H9 (cell line): Measurements from ENCODE around the gene IVNS1ABP. TPM values are rescaled to one million over a fixed set of nuclear protein-coding genes. Genes with fewer than 3 reads are reported as not detected.
A peak's percentile ranks its signal among the peaks of the same experiment; 100 is the strongest.

Experiments
- DNase-seq: peaks from one replicate; pipeline ENCODE4 v3.0.0-alpha.2; 2017
- H2AFZ ChIP-seq: one replicate; pipeline ENCODE4 v1.6.1; 2013; ENCODE audit warnings: mild to moderate bottlenecking, low read length, control low read depth, moderate library complexity
- H2AK5ac ChIP-seq: 2 replicates; pipeline ENCODE4 v1.6.1; 2013; ENCODE audit warnings: low read length, control low read depth, mixed read lengths; ENCODE audit not compliant: insufficient read length
- H2BK120ac ChIP-seq: one replicate; pipeline ENCODE4 v1.6.1; 2013; ENCODE audit warnings: low read depth, mild to moderate bottlenecking, low read length, control low read depth, inconsistent platforms; ENCODE audit not compliant: poor library complexity, severe bottlenecking
- H2BK12ac ChIP-seq: 2 replicates; pipeline ENCODE4 v1.6.1; 2013; ENCODE audit warnings: low read length, control low read depth, mixed read lengths, low read depth; ENCODE audit not compliant: insufficient read length
- H2BK15ac ChIP-seq: 2 replicates; pipeline ENCODE4 v1.6.1; 2013; ENCODE audit warnings: low read depth, low read length, control low read depth
- H2BK20ac ChIP-seq: one replicate; pipeline ENCODE4 v1.6.1; 2013; ENCODE audit warnings: low read depth, mild to moderate bottlenecking, low read length, control low read depth, inconsistent platforms; ENCODE audit not compliant: poor library complexity, severe bottlenecking
- H2BK5ac ChIP-seq: 2 replicates; pipeline ENCODE4 v1.6.1; 2013; ENCODE audit warnings: low read length, control low read depth, mixed read lengths; ENCODE audit not compliant: insufficient read length
- H3K14ac ChIP-seq: 2 replicates; pipeline ENCODE4 v1.6.1; 2013; ENCODE audit warnings: low read length, control low read depth; ENCODE audit not compliant: insufficient read depth
- H3K18ac ChIP-seq: 2 replicates; pipeline ENCODE4 v1.6.1; 2013; ENCODE audit warnings: low read depth, mild to moderate bottlenecking, mixed read lengths, low read length, control low read depth; ENCODE audit not compliant: insufficient read length
- H3K23ac ChIP-seq: 2 replicates; pipeline ENCODE4 v1.6.1; 2013; ENCODE audit warnings: low read length, control low read depth, mixed read lengths, low read depth; ENCODE audit not compliant: insufficient read length
- H3K23me2 ChIP-seq: 2 replicates; pipeline ENCODE4 v1.6.1; 2013; ENCODE audit warnings: low read depth, mild to moderate bottlenecking, mixed read lengths, low read length, control low read depth; ENCODE audit not compliant: insufficient read length, poor library complexity, severe bottlenecking
- H3K27ac ChIP-seq: 2 replicates; pipeline ENCODE4 v1.5.1; 2013; ENCODE audit warnings: low read length, control low read depth, mixed read lengths, low read depth; ENCODE audit not compliant: insufficient read length
- H3K27me3 ChIP-seq: 2 replicates; pipeline ENCODE4 v1.6.1; 2013; ENCODE audit warnings: low read length, control low read depth, inconsistent platforms; ENCODE audit not compliant: insufficient read depth
- H3K4ac ChIP-seq: 2 replicates; pipeline ENCODE4 v1.6.1; 2013; ENCODE audit warnings: low read depth, mild to moderate bottlenecking, control low read depth, inconsistent platforms, low read length, moderate library complexity
- H3K4me1 ChIP-seq: 2 replicates; pipeline ENCODE4 v1.6.1; 2013; ENCODE audit warnings: low read length, control low read depth, inconsistent platforms; ENCODE audit not compliant: insufficient read depth
- H3K4me2 ChIP-seq: 2 replicates; pipeline ENCODE4 v1.6.1; 2013; ENCODE audit warnings: low read length, control low read depth, mixed read lengths; ENCODE audit not compliant: insufficient read length, insufficient read depth
- H3K56ac ChIP-seq: 2 replicates; pipeline ENCODE4 v1.6.1; 2013; ENCODE audit warnings: low read depth, mild to moderate bottlenecking, mixed read lengths, low read length, control low read depth; ENCODE audit not compliant: insufficient read length
- H3K79me1 ChIP-seq: 2 replicates; pipeline ENCODE4 v1.6.1; 2013; ENCODE audit warnings: low read depth, mild to moderate bottlenecking, moderate library complexity, low read length, control low read depth, inconsistent platforms; ENCODE audit not compliant: insufficient read depth, poor library complexity, severe bottlenecking
- H3K79me2 ChIP-seq: 2 replicates; pipeline ENCODE4 v1.6.1; 2013; ENCODE audit warnings: low read length, control low read depth, inconsistent platforms; ENCODE audit not compliant: insufficient read depth
- H3K9ac ChIP-seq: 2 replicates; pipeline ENCODE4 v1.6.1; 2013; ENCODE audit warnings: low read length, control low read depth, mixed read lengths; ENCODE audit not compliant: insufficient read length; ENCODE audit errors: extremely low read depth
- H3K9me3 ChIP-seq: one replicate; pipeline ENCODE4 v1.6.1; 2013; ENCODE audit warnings: low read depth, low read length, inconsistent platforms; ENCODE audit not compliant: control insufficient read depth
- H3T11ph ChIP-seq: one replicate; pipeline ENCODE4 v1.6.1; 2013; ENCODE audit warnings: mild to moderate bottlenecking, low read length, control low read depth, inconsistent platforms
- H4K20me1 ChIP-seq: one replicate; pipeline ENCODE4 v1.6.1; 2013; ENCODE audit not compliant: control insufficient read depth, insufficient read length, insufficient read depth
- H4K5ac ChIP-seq: 2 replicates; pipeline ENCODE4 v1.6.1; 2013; ENCODE audit warnings: low read depth, mild to moderate bottlenecking, mixed read lengths, low read length, control low read depth; ENCODE audit not compliant: insufficient read length
- H4K8ac ChIP-seq: replicated peaks from 2 replicates; pipeline ENCODE4 v1.6.1; 2013; ENCODE audit warnings: low read length, control low read depth, mixed read lengths, low read depth; ENCODE audit not compliant: insufficient read length
- H4K91ac ChIP-seq: 2 replicates; pipeline ENCODE4 v1.6.1; 2013; ENCODE audit warnings: low read depth, mild to moderate bottlenecking, moderate library complexity, mixed read lengths, low read length, control low read depth; ENCODE audit not compliant: insufficient read length
- H3K27ac Mint-ChIP-seq, 3 experiments: 2 replicates in 2 of 3; 3 replicates in 1 of 3; pipeline ENCODE4 v1.8.0; 2020 to 2021; ENCODE audit warnings: mixed read lengths in 3 of 3, mild to moderate bottlenecking in 1 of 3, moderate library complexity in 1 of 3
- H3K27me3 Mint-ChIP-seq: 2 replicates; pipeline ENCODE4 v1.8.0; 2021; ENCODE audit warnings: low read depth, mild to moderate bottlenecking, moderate library complexity, mixed read lengths
- H3K36me3 Mint-ChIP-seq, 3 experiments: 2 replicates in 2 of 3; 3 replicates in 1 of 3; pipeline ENCODE4 v1.8.0; 2020 to 2021; ENCODE audit warnings: low read depth in 3 of 3, mixed read lengths in 3 of 3; ENCODE audit not compliant: insufficient read depth in 1 of 3
- H3K4me1 Mint-ChIP-seq, 2 experiments: 2 replicates each; pipeline ENCODE4 v1.8.0; 2020; ENCODE audit warnings: mixed read lengths in 2 of 2
- H3K4me3 Mint-ChIP-seq, 2 experiments: 2 replicates in 1 of 2; 3 replicates in 1 of 2; pipeline ENCODE4 v1.8.0; 2020 to 2021; ENCODE audit warnings: mild to moderate bottlenecking in 2 of 2, mixed read lengths in 2 of 2, moderate library complexity in 1 of 2
- H3K9me3 Mint-ChIP-seq, 2 experiments: 2 replicates in 1 of 2; 3 replicates in 1 of 2; pipeline ENCODE4 v1.8.0; 2020; ENCODE audit warnings: mild to moderate bottlenecking in 2 of 2, mixed read lengths in 2 of 2, moderate library complexity in 1 of 2
- CTCF ChIP-seq: fragments of 200-600 bp; sonication (generic); conservative IDR thresholded peaks from 3 replicates; pipeline ENCODE4 v1.8.0; 2021; ENCODE audit warnings: antibody characterized with exemption, mild to moderate bottlenecking
- WGBS: extraction: QIAGEN DNeasy Blood & Tissue Kit; methylation state at CpG from one replicate; pipeline ENCODE4 v1.1.7; 2013; ENCODE audit warnings: missing lambda C conversion rate, low lambda C conversion rate, mixed read lengths; ENCODE audit not compliant: insufficient read length; ENCODE audit errors: extremely low coverage; 5-methylcytosine and 5-hydroxymethylcytosine counted together
- total RNA-seq: library from RNA; stranded (reverse); gene quantifications from 2 replicates; pipeline ENCODE4 v1.2.1, GENCODE V29; 2021

The IVNS1ABP gene
- total RNA-seq, 1 experiment from 2014 or later = 110 TPM

- WGBS = no CpG with 5 or more reads among the region's 4 CpGs
- Mint-ChIP-seq H3K9me3 (peaks cover 0 to 4% of the 10 kb centered on the region in 2 experiments; a peak in 2 of 5 replicates), H3K27ac (peak overlapping the region; percentile 36 to 91 (median 49); a peak in 4 of 7 replicates), H3K36me3 (peaks cover 0 to 2% (median 0%) of the 10 kb centered on the region in 3 experiments; a peak in 2 of 7 replicates), H3K27me3 (no peaks in the 10 kb centered on the region), H3K4me1 (peaks cover 16 to 20% of the 10 kb centered on the region in 2 experiments), H3K4me3 (no peak overlapping the region)
- no peak for TF ChIP-seq CTCF
- no peak overlapping the region for H2BK5ac ChIP-seq
- H3K23ac ChIP-seq = no peak overlapping the region
- no peak overlapping the region for H3K9ac ChIP-seq
- no peak overlapping the region for H3T11ph ChIP-seq
- no peaks in the 10 kb centered on the region for H3K9me3 ChIP-seq
- H3K27me3 ChIP-seq = no peaks in the 10 kb centered on the region
- no peak overlapping the region for H3K56ac ChIP-seq
- no peaks in the 10 kb centered on the region for H3K23me2 ChIP-seq
- no peak overlapping the region for H2AFZ ChIP-seq
- H2BK12ac ChIP-seq = no peak overlapping the region
- H2BK20ac ChIP-seq = no peak overlapping the region
- no peak overlapping the region for H2BK120ac ChIP-seq
- H3K27ac ChIP-seq = no peak overlapping the region
- H2AK5ac ChIP-seq = no peak overlapping the region
- H3K14ac ChIP-seq = no peak overlapping the region
- H4K20me1 ChIP-seq = no peaks in the 10 kb centered on the region
- H3K4me2 ChIP-seq = no peak overlapping the region
- no peak overlapping the region for H2BK15ac ChIP-seq
- no peak overlapping the region for H3K18ac ChIP-seq
- H4K5ac ChIP-seq = no peak overlapping the region
- no peak overlapping the region for H4K8ac ChIP-seq
- H3K4me1 ChIP-seq = peaks cover 8% of the 10 kb centered on the region; the same call in 1 of the 2 replicates
- H3K4ac ChIP-seq = no peak overlapping the region
- no peak overlapping the region for H4K91ac ChIP-seq
- H3K79me1 ChIP-seq = no peaks in the 10 kb centered on the region
- no peaks in the 10 kb centered on the region for H3K79me2 ChIP-seq
- DNase-seq = no peak
These were observed 67.0 kb downstream of the IVNS1ABP start for GRCh38 chr1:185250063-185250462.
